GM18517 (cell line): Measurements from ENCODE around the gene GP1BA.

ENCODE experiments used
- ATAC-seq: cut with Tn5 transposase; IDR thresholded peaks from one replicate; pipeline ENCODE4 v1.9.1; 2021; ENCODE audit warnings: mild to moderate bottlenecking, moderate library complexity; ENCODE audit not compliant: unreplicated experiment

The GP1BA gene

GRCh38 chr17:4937553-4937952, 5.5 kb downstream of the GP1BA start:
- ATAC-seq = no peak

GRCh38 chr17:4938069-4938491, 6.0 kb downstream of the GP1BA start:
- no peak for ATAC-seq

GRCh38 chr17:4938688-4939545, 6.8 kb downstream of the GP1BA start:
- no peak for ATAC-seq

- ATAC-seq = peak; percentile 19
Observed at GRCh38 chr17:4939546-4939795, 7.4 kb downstream of the GP1BA start.

GRCh38 chr17:4939796-4940554, 7.9 kb downstream of the GP1BA start, which contains the start of the genes RNF167 and SLC25A11:
TSS of gene RNF167 (plus strand) at chr17:4940268. CDS start at chr17:4940910, 642 bp downstream.
TSS of gene SLC25A11 (minus strand) at chr17:4940046. CDS start at chr17:4939910, 136 bp downstream.
- peak; percentile 83 for ATAC-seq

- ATAC-seq = no peak
Observed at GRCh38 chr17:4940555-4941318, 8.7 kb downstream of the GP1BA start.

- ATAC-seq = no peak
Observed at GRCh38 chr17:4941319-4941610, 9.2 kb downstream of the GP1BA start.

- ATAC-seq = no peak
Observed at GRCh38 chr17:4942760-4943508, 10.9 kb downstream of the GP1BA start.

GRCh38 chr17:4944163-4944553, 12.1 kb downstream of the GP1BA start:
- ATAC-seq = no peak

- no peak for ATAC-seq
Observed at GRCh38 chr17:4944554-4945175, 12.6 kb downstream of the GP1BA start.

- no peak for ATAC-seq
Observed at GRCh38 chr17:4945176-4945943, 13.3 kb downstream of the GP1BA start.

GRCh38 chr17:4945944-4946280, 13.8 kb downstream of the GP1BA start:
- no peak for ATAC-seq

GRCh38 chr17:4946312-4946976, 14.4 kb downstream of the GP1BA start:
- no peak for ATAC-seq

- no peak for ATAC-seq
Observed at GRCh38 chr17:4947010-4947410, 14.9 kb downstream of the GP1BA start.

- ATAC-seq = no peak
Observed at GRCh38 chr17:4947411-4948165, 15.5 kb downstream of the GP1BA start.

GRCh38 chr17:4948166-4948930, 16.3 kb downstream of the GP1BA start, which contains the start of gene PFN1:
TSS of gene PFN1 (minus strand) at chr17:4948530. CDS start at chr17:4948394, 136 bp downstream.
- peak; percentile 6 for ATAC-seq

- peak; percentile 33 for ATAC-seq
Observed at GRCh38 chr17:4948931-4949320, 16.8 kb downstream of the GP1BA start.
